GM23338 (cell line): Measurements from ENCODE around the gene NRIP3. TPM values are rescaled to one million over a fixed set of nuclear protein-coding genes. Genes with fewer than 3 reads are reported as not detected.

Experiments used
- ATAC-seq: fragments of 200-7000 bp; cut with Tn5 transposase; 3 replicates; pipeline ENCODE4 v1.9.1; 2020
- DNase-seq: peaks from one replicate; pipeline ENCODE4 v3.0.0-alpha.2; 2015; ENCODE audit warnings: low spot score
- H2AFZ ChIP-seq: fragments of 200-600 bp; sonication (generic); 2 replicates; pipeline ENCODE4 v1.8.0; 2016; ENCODE audit warnings: antibody characterized with exemption, mild to moderate bottlenecking, moderate library complexity
- H3F3A ChIP-seq: fragments of 200-600 bp; sonication (generic); replicated peaks from 2 replicates; pipeline ENCODE4 v1.8.0; 2017; ENCODE audit warnings: antibody characterized with exemption, mixed run types, low read depth
- H3K27ac ChIP-seq: fragments of 200-600 bp; sonication (generic); 2 replicates; pipeline ENCODE4 v1.6.1; 2016; ENCODE audit warnings: low read depth
- H3K27me3 ChIP-seq: fragments of 200-600 bp; sonication (generic); 2 replicates; pipeline ENCODE4 v1.8.0; 2016; ENCODE audit warnings: mild to moderate bottlenecking, mixed run types, moderate library complexity; ENCODE audit not compliant: insufficient read depth
- H3K36me3 ChIP-seq: fragments of 200-600 bp; sonication (generic); 2 replicates; pipeline ENCODE4 v1.8.0; 2016; ENCODE audit warnings: mild to moderate bottlenecking; ENCODE audit not compliant: insufficient read depth
- H3K4me1 ChIP-seq: fragments of 200-600 bp; sonication (generic); 2 replicates; pipeline ENCODE4 v1.8.0; 2016; ENCODE audit warnings: mild to moderate bottlenecking, moderate library complexity; ENCODE audit not compliant: insufficient read depth
- H3K4me2 ChIP-seq: fragments of 200-600 bp; sonication (generic); 2 replicates; pipeline ENCODE4 v1.7.1; 2017; ENCODE audit warnings: mixed run types
- H3K4me3 ChIP-seq: fragments of 200-600 bp; sonication (generic); 2 replicates; pipeline ENCODE4 v1.6.1; 2016; ENCODE audit warnings: mixed run types
- H3K79me2 ChIP-seq: fragments of 200-600 bp; sonication (generic); replicated peaks from 2 replicates; pipeline ENCODE4 v1.8.0; 2017; ENCODE audit warnings: mild to moderate bottlenecking; ENCODE audit not compliant: insufficient read depth
- H3K9me2 ChIP-seq: fragments of 200-600 bp; sonication (generic); 2 replicates; pipeline ENCODE4 v1.8.0; 2017; ENCODE audit not compliant: insufficient read depth
- H4K20me1 ChIP-seq: fragments of 200-600 bp; sonication (generic); replicated peaks from 2 replicates; pipeline ENCODE4 v1.8.0; 2017; ENCODE audit warnings: mild to moderate bottlenecking; ENCODE audit not compliant: insufficient read depth
- H3K27ac Mint-ChIP-seq: 2 replicates; pipeline ENCODE4 v1.8.0; 2020; ENCODE audit warnings: inconsistent platforms, mild to moderate bottlenecking, moderate library complexity, mixed read lengths
- H3K27me3 Mint-ChIP-seq: 3 replicates; pipeline ENCODE4 v1.8.0; 2022; ENCODE audit warnings: low read depth, mild to moderate bottlenecking, moderate library complexity, mixed read lengths, inconsistent platforms; ENCODE audit not compliant: insufficient read depth, poor library complexity
- H3K36me3 Mint-ChIP-seq: 3 replicates; pipeline ENCODE4 v1.8.0; 2021; ENCODE audit warnings: low read depth, mild to moderate bottlenecking, inconsistent platforms, moderate library complexity, mixed read lengths
- H3K4me1 Mint-ChIP-seq: 3 replicates; pipeline ENCODE4 v1.8.0; 2020; ENCODE audit warnings: mild to moderate bottlenecking, inconsistent platforms, mixed read lengths
- H3K4me3 Mint-ChIP-seq: 3 replicates; pipeline ENCODE4 v1.8.0; 2021; ENCODE audit warnings: moderate library complexity, mild to moderate bottlenecking, inconsistent platforms, mixed read lengths
- H3K9me3 Mint-ChIP-seq: 3 replicates; pipeline ENCODE4 v1.8.0; 2020; ENCODE audit warnings: moderate library complexity, mild to moderate bottlenecking, inconsistent platforms, mixed read lengths
- CREB1 ChIP-seq: fragments of 250-450 bp; sonication (Bioruptor Pico); IDR thresholded peaks from 2 replicates; pipeline ENCODE4 v1.5.0; 2020; ENCODE audit warnings: low read depth, mild to moderate bottlenecking, moderate library complexity
- EZH2phosphoT487 ChIP-seq: fragments of 200-600 bp; sonication (generic); IDR thresholded peaks from one replicate; pipeline ENCODE4 v1.8.1; 2018; ENCODE audit warnings: antibody characterized with exemption; ENCODE audit not compliant: unreplicated experiment
- NANOG ChIP-seq: IDR thresholded peaks from 2 replicates; pipeline ENCODE4 v1.6.1; 2016; ENCODE audit warnings: antibody characterized with exemption, borderline replicate concordance
- POLR2AphosphoS5 ChIP-seq: IDR thresholded peaks from 2 replicates; pipeline ENCODE4 v1.6.1; 2016; ENCODE audit warnings: antibody characterized with exemption, low read depth
- ZNF114 ChIP-seq: fragments of 250-450 bp; sonication (Bioruptor Pico); IDR thresholded peaks from 2 replicates; pipeline ENCODE4 v1.5.0; 2020; ENCODE audit warnings: mild to moderate bottlenecking, moderate library complexity
- polyA plus RNA-seq: library from polyadenylated mRNA; unstranded; fragments of >200 nt; fragmentation: Nextera tagmentation; extraction: Ambion mirVana; gene quantifications from 2 replicates; pipeline ENCODE4 v1.2.1, GENCODE V29; 2016
- total RNA-seq: library from RNA; depleted of rRNA; stranded (reverse); fragments of >200 nt; shearing (Covaris generic); gene quantifications from 2 replicates; pipeline ENCODE4 v1.2.3, GENCODE V29; 2014
- TF ChIP-seq, protein P1 (sequence below): fragments of 250-450 bp; sonication (Bioruptor Pico); IDR thresholded peaks from 2 replicates; pipeline ENCODE4 v1.5.0; 2020; ENCODE audit warnings: mild to moderate bottlenecking, moderate library complexity
- TF ChIP-seq, protein P2 (sequence below): IDR thresholded peaks from 2 replicates; pipeline ENCODE4 v1.6.1; 2016; ENCODE audit warnings: antibody characterized with exemption

The NRIP3 gene
- total and polyA plus RNA-seq, 2 experiments from 2014 or later = 3.0 to 7.9 TPM

DNA sequence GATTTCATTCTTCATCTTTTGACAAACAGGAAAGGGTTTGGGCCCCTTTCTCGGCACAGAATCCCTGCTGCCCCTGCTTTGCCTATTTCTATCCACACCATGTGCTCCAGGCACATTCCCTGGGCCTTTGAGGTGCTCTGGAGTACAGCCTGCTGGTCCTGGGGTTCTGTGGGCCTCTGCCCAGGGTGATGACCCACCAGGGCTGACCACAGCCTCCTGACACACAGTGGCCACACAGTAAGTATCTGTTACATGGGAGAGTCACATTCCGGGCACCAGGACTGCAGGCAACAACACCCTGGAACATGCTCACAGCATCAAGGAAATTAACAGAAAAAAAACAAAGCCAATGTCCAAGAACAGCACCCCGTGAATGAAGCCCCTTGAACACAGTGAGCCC lies 48.5 kb upstream of the NRIP3 start:
- Histone ChIP-seq H3K27ac (no peak overlapping the region), H3K9me2 (no peaks in the 10 kb centered on the region), H3K27me3 (no peaks in the 10 kb centered on the region), H3K36me3 (no peaks in the 10 kb centered on the region), H3F3A (no peaks in the 10 kb centered on the region), H3K79me2 (no peaks in the 10 kb centered on the region), H3K4me1 (no peaks in the 10 kb centered on the region; the same call in 1 of the 2 replicates), H3K4me3 (no peak overlapping the region), H4K20me1 (no peaks in the 10 kb centered on the region), H2AFZ (no peak overlapping the region), H3K4me2 (no peak overlapping the region)
- H3K4me3 Mint-ChIP-seq = no peak overlapping the region
- H3K4me1 Mint-ChIP-seq = peaks cover 9% of the 10 kb centered on the region; the same call in 2 of the 3 replicates
- H3K36me3 Mint-ChIP-seq = no peaks in the 10 kb centered on the region
- no peak overlapping the region for H3K27ac Mint-ChIP-seq
- no peaks in the 10 kb centered on the region for H3K9me3 Mint-ChIP-seq
- ATAC-seq (no peak), DNase-seq (no peak)
- TF ChIP-seq, protein P1, sequence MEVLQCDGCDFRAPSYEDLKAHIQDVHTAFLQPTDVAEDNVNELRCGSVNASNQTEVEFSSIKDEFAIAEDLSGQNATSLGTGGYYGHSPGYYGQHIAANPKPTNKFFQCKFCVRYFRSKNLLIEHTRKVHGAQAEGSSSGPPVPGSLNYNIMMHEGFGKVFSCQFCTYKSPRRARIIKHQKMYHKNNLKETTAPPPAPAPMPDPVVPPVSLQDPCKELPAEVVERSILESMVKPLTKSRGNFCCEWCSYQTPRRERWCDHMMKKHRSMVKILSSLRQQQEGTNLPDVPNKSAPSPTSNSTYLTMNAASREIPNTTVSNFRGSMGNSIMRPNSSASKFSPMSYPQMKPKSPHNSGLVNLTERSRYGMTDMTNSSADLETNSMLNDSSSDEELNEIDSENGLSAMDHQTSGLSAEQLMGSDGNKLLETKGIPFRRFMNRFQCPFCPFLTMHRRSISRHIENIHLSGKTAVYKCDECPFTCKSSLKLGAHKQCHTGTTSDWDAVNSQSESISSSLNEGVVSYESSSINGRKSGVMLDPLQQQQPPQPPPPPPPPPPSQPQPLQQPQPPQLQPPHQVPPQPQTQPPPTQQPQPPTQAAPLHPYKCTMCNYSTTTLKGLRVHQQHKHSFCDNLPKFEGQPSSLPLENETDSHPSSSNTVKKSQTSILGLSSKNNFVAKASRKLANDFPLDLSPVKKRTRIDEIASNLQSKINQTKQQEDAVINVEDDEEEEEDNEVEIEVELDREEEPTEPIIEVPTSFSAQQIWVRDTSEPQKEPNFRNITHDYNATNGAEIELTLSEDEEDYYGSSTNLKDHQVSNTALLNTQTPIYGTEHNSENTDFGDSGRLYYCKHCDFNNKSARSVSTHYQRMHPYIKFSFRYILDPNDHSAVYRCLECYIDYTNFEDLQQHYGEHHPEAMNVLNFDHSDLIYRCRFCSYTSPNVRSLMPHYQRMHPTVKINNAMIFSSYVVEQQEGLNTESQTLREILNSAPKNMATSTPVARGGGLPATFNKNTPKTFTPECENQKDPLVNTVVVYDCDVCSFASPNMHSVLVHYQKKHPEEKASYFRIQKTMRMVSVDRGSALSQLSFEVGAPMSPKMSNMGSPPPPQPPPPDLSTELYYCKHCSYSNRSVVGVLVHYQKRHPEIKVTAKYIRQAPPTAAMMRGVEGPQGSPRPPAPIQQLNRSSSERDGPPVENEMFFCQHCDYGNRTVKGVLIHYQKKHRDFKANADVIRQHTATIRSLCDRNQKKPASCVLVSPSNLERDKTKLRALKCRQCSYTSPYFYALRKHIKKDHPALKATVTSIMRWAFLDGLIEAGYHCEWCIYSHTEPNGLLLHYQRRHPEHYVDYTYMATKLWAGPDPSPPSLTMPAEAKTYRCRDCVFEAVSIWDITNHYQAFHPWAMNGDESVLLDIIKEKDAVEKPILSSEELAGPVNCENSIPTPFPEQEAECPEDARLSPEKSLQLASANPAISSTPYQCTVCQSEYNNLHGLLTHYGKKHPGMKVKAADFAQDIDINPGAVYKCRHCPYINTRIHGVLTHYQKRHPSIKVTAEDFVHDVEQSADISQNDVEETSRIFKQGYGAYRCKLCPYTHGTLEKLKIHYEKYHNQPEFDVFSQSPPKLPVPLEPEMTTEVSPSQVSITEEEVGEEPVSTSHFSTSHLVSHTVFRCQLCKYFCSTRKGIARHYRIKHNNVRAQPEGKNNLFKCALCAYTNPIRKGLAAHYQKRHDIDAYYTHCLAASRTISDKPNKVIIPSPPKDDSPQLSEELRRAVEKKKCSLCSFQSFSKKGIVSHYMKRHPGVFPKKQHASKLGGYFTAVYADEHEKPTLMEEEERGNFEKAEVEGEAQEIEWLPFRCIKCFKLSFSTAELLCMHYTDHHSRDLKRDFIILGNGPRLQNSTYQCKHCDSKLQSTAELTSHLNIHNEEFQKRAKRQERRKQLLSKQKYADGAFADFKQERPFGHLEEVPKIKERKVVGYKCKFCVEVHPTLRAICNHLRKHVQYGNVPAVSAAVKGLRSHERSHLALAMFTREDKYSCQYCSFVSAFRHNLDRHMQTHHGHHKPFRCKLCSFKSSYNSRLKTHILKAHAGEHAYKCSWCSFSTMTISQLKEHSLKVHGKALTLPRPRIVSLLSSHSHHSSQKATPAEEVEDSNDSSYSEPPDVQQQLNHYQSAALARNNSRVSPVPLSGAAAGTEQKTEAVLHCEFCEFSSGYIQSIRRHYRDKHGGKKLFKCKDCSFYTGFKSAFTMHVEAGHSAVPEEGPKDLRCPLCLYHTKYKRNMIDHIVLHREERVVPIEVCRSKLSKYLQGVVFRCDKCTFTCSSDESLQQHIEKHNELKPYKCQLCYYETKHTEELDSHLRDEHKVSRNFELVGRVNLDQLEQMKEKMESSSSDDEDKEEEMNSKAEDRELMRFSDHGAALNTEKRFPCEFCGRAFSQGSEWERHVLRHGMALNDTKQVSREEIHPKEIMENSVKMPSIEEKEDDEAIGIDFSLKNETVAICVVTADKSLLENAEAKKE (CRISPR knock-in tag) = no peak
- TF ChIP-seq ZNF114 (CRISPR knock-in tag) (no peak), EZH2phosphoT487 (no peak), NANOG (no peak), CREB1 (CRISPR knock-in tag) (no peak), POLR2AphosphoS5 (no peak)
- TF ChIP-seq, protein P2, sequence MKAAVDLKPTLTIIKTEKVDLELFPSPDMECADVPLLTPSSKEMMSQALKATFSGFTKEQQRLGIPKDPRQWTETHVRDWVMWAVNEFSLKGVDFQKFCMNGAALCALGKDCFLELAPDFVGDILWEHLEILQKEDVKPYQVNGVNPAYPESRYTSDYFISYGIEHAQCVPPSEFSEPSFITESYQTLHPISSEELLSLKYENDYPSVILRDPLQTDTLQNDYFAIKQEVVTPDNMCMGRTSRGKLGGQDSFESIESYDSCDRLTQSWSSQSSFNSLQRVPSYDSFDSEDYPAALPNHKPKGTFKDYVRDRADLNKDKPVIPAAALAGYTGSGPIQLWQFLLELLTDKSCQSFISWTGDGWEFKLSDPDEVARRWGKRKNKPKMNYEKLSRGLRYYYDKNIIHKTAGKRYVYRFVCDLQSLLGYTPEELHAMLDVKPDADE = no peak
- peaks cover 1% of the 10 kb centered on the region for H3K27me3 Mint-ChIP-seq
